Activated CD4-positive, alpha-beta T cell treated with anti-CD3 and anti-CD28 coated beads, Interleukin-2, amount 10 ng/mL, durations not matched to agents 7 days and 5 days (primary cell): ENCODE data around the gene ADAM22. TPM values are rescaled to one million over a fixed set of nuclear protein-coding genes. Genes with fewer than 3 reads are reported as not detected.

Experiments used
- CTCF ChIA-PET: fragments of 350-600 bp; sonication (Branson Sonifier 250); formaldehyde crosslinking; loops from one replicate; lab custom pipeline; 2021; ENCODE audit warnings: antibody characterized with exemption; lab: Charles Lee
- POLR2A ChIA-PET: fragments of 350-600 bp; sonication (Branson Sonifier 250); formaldehyde crosslinking; loops from one replicate; lab custom pipeline; 2021; ENCODE audit warnings: antibody characterized with exemption; lab: Charles Lee
- DNase-seq: peaks from one replicate; pipeline ENCODE4 v3.0.0-alpha.2; 2020
- H3K27ac Mint-ChIP-seq: one replicate; pipeline ENCODE4 v1.8.0; 2021; ENCODE audit warnings: mild to moderate bottlenecking, moderate library complexity, mixed read lengths
- H3K27me3 Mint-ChIP-seq: one replicate; pipeline ENCODE4 v1.8.0; 2021; ENCODE audit warnings: mixed read lengths
- H3K36me3 Mint-ChIP-seq: one replicate; pipeline ENCODE4 v1.8.0; 2021; ENCODE audit warnings: low read depth, mixed read lengths
- H3K4me1 Mint-ChIP-seq: one replicate; pipeline ENCODE4 v1.8.0; 2021; ENCODE audit warnings: mixed read lengths
- H3K4me3 Mint-ChIP-seq: one replicate; pipeline ENCODE4 v1.8.0; 2021; ENCODE audit warnings: mild to moderate bottlenecking, moderate library complexity, mixed read lengths
- H3K9me3 Mint-ChIP-seq: one replicate; pipeline ENCODE4 v1.8.0; 2021; ENCODE audit warnings: mixed read lengths
- total RNA-seq, 2 experiments: library from RNA; stranded (reverse); gene quantifications; one replicate each; pipeline ENCODE4 v1.2.3, GENCODE V29; 2021

Gene ADAM22
- total RNA-seq, 2 experiments from 2014 or later = 0.96 to 1.1 TPM

GRCh38 chr7:88105231-88105630 is 171.2 kb downstream of the ADAM22 start:
- Mint-ChIP-seq H3K36me3 (no peaks in the 10 kb centered on the region), H3K4me1 (no peaks in the 10 kb centered on the region), H3K27ac (no peak overlapping the region), H3K4me3 (no peak overlapping the region), H3K27me3 (no peaks in the 10 kb centered on the region), H3K9me3 (no peaks in the 10 kb centered on the region)
- POLR2A ChIA-PET = no interaction called here
- no peak for DNase-seq
- CTCF ChIA-PET = interaction anchor here (1.4 kb wide), 1 partner anchor 528 kb away, joined by 3 read pairs; no protein-coding TSS in a partner anchor

- H3K36me3 Mint-ChIP-seq = no peaks in the 10 kb centered on the region
- H3K27me3 Mint-ChIP-seq = no peaks in the 10 kb centered on the region
- CTCF ChIA-PET = interaction anchor here (1.4 kb wide), 1 partner anchor 529 kb away, joined by 3 read pairs; no protein-coding TSS in a partner anchor
- no peak overlapping the region for H3K27ac Mint-ChIP-seq
- no peaks in the 10 kb centered on the region for H3K9me3 Mint-ChIP-seq
- H3K4me1 Mint-ChIP-seq = no peaks in the 10 kb centered on the region
- no peak for DNase-seq
- H3K4me3 Mint-ChIP-seq = no peak overlapping the region
- POLR2A ChIA-PET = interaction anchor here (0.6 kb wide), 1 partner anchor 162 kb away, joined by 3 read pairs; no protein-coding TSS in a partner anchor
Measured at GRCh38 chr7:88106434-88106833, 172.4 kb downstream of the ADAM22 start.

- Mint-ChIP-seq H3K27me3 (no peaks in the 10 kb centered on the region), H3K4me3 (no peak overlapping the region), H3K27ac (no peak overlapping the region), H3K36me3 (no peaks in the 10 kb centered on the region), H3K4me1 (no peaks in the 10 kb centered on the region), H3K9me3 (no peaks in the 10 kb centered on the region)
- ChIA-PET CTCF (no interaction called here), POLR2A (no interaction called here)
- no peak for DNase-seq
Measured at GRCh38 chr7:88109612-88110011, 175.6 kb downstream of the ADAM22 start.

GRCh38 chr7:88111140-88111743 is 177.2 kb downstream of the ADAM22 start:
- ChIA-PET CTCF (no interaction called here), POLR2A (no interaction called here)
- no peak for DNase-seq
- Mint-ChIP-seq H3K27ac (no peak overlapping the region), H3K36me3 (no peaks in the 10 kb centered on the region), H3K27me3 (no peaks in the 10 kb centered on the region), H3K4me1 (no peaks in the 10 kb centered on the region), H3K9me3 (no peaks in the 10 kb centered on the region), H3K4me3 (no peak overlapping the region)

GRCh38 chr7:88111954-88112471 is 178.0 kb downstream of the ADAM22 start:
- no peaks in the 10 kb centered on the region for H3K27me3 Mint-ChIP-seq
- POLR2A ChIA-PET = no interaction called here

GRCh38 chr7:88115258-88115796 is 181.3 kb downstream of the ADAM22 start:
- no peak for DNase-seq
- H3K9me3 Mint-ChIP-seq = no peaks in the 10 kb centered on the region
- ChIA-PET CTCF (no interaction called here), POLR2A (no interaction called here)
- H3K27me3 Mint-ChIP-seq = no peaks in the 10 kb centered on the region
- no peaks in the 10 kb centered on the region for H3K36me3 Mint-ChIP-seq
- H3K4me1 Mint-ChIP-seq = no peaks in the 10 kb centered on the region
- no peak overlapping the region for H3K27ac Mint-ChIP-seq
- H3K4me3 Mint-ChIP-seq = no peak overlapping the region

More at GRCh38 chr7:88111954-88112471, 178.0 kb downstream of the ADAM22 start:
- Mint-ChIP-seq H3K4me3 (no peak overlapping the region), H3K4me1 (no peaks in the 10 kb centered on the region), H3K36me3 (no peaks in the 10 kb centered on the region), H3K27ac (no peak overlapping the region), H3K9me3 (no peaks in the 10 kb centered on the region)
- DNase-seq = no peak
- CTCF ChIA-PET = no interaction called here

GRCh38 chr7:88115816-88116215 is 181.8 kb downstream of the ADAM22 start:
- H3K4me3 Mint-ChIP-seq = no peak overlapping the region
- no peak for DNase-seq
- H3K27me3 Mint-ChIP-seq = no peaks in the 10 kb centered on the region
- H3K27ac Mint-ChIP-seq = no peak overlapping the region
- no peaks in the 10 kb centered on the region for H3K4me1 Mint-ChIP-seq
- CTCF ChIA-PET = no interaction called here
- no peaks in the 10 kb centered on the region for H3K9me3 Mint-ChIP-seq
- no peaks in the 10 kb centered on the region for H3K36me3 Mint-ChIP-seq
- POLR2A ChIA-PET = no interaction called here

- ChIA-PET POLR2A (no interaction called here), CTCF (no interaction called here)
- H3K4me3 Mint-ChIP-seq = no peak overlapping the region
- no peaks in the 10 kb centered on the region for H3K27me3 Mint-ChIP-seq
- H3K4me1 Mint-ChIP-seq = no peaks in the 10 kb centered on the region
- no peak for DNase-seq
- no peaks in the 10 kb centered on the region for H3K36me3 Mint-ChIP-seq
- H3K9me3 Mint-ChIP-seq = no peaks in the 10 kb centered on the region
- H3K27ac Mint-ChIP-seq = no peak overlapping the region
Measured at GRCh38 chr7:88116235-88116795, 182.3 kb downstream of the ADAM22 start.

- Mint-ChIP-seq H3K27ac (no peak overlapping the region), H3K4me3 (no peak overlapping the region), H3K4me1 (no peaks in the 10 kb centered on the region), H3K27me3 (no peaks in the 10 kb centered on the region), H3K9me3 (no peaks in the 10 kb centered on the region), H3K36me3 (no peaks in the 10 kb centered on the region)
- DNase-seq = no peak
- CTCF ChIA-PET = no interaction called here
- POLR2A ChIA-PET = no interaction called here
Measured at GRCh38 chr7:88117325-88117724, 183.3 kb downstream of the ADAM22 start.

- no peak for DNase-seq
- H3K36me3 Mint-ChIP-seq = no peaks in the 10 kb centered on the region
- ChIA-PET POLR2A (no interaction called here), CTCF (no interaction called here)
- H3K27ac Mint-ChIP-seq = no peak overlapping the region
- no peaks in the 10 kb centered on the region for H3K9me3 Mint-ChIP-seq
- no peak overlapping the region for H3K4me3 Mint-ChIP-seq
- no peaks in the 10 kb centered on the region for H3K4me1 Mint-ChIP-seq
- peaks cover 2% of the 10 kb centered on the region for H3K27me3 Mint-ChIP-seq
Measured at GRCh38 chr7:88121335-88121734, 187.3 kb downstream of the ADAM22 start.

GRCh38 chr7:88127637-88128290 is 193.7 kb downstream of the ADAM22 start:
- ChIA-PET POLR2A (no interaction called here), CTCF (no interaction called here)
- DNase-seq = no peak
- no peaks in the 10 kb centered on the region for H3K9me3 Mint-ChIP-seq
- no peaks in the 10 kb centered on the region for H3K36me3 Mint-ChIP-seq
- H3K27ac Mint-ChIP-seq = no peak overlapping the region
- H3K4me1 Mint-ChIP-seq = no peaks in the 10 kb centered on the region
- H3K4me3 Mint-ChIP-seq = no peak overlapping the region
- peaks cover 2% of the 10 kb centered on the region for H3K27me3 Mint-ChIP-seq

- POLR2A ChIA-PET = no interaction called here
Measured at GRCh38 chr7:88132725-88133124, 198.7 kb downstream of the ADAM22 start.

GRCh38 chr7:88140947-88141346 is 206.9 kb downstream of the ADAM22 start:
- Mint-ChIP-seq H3K4me1 (no peaks in the 10 kb centered on the region), H3K9me3 (no peaks in the 10 kb centered on the region), H3K27me3 (no peaks in the 10 kb centered on the region), H3K27ac (no peak overlapping the region), H3K36me3 (no peaks in the 10 kb centered on the region), H3K4me3 (no peak overlapping the region)
- ChIA-PET CTCF (no interaction called here), POLR2A (no interaction called here)
- no peak for DNase-seq

More at GRCh38 chr7:88132725-88133124, 198.7 kb downstream of the ADAM22 start:
- no peak overlapping the region for H3K27ac Mint-ChIP-seq
- H3K4me3 Mint-ChIP-seq = no peak overlapping the region
- CTCF ChIA-PET = no interaction called here
- no peaks in the 10 kb centered on the region for H3K9me3 Mint-ChIP-seq
- H3K4me1 Mint-ChIP-seq = no peaks in the 10 kb centered on the region
- DNase-seq = no peak
- no peaks in the 10 kb centered on the region for H3K36me3 Mint-ChIP-seq
- no peaks in the 10 kb centered on the region for H3K27me3 Mint-ChIP-seq
